GM03348 (cell line): Measurements from ENCODE around the gene ORMDL2.
"Not testable (repeated sequence)": the region's sequence is repeated elsewhere in the genome, so short reads cannot be mapped to it uniquely, and the experiment has no call there.

ENCODE experiments used
- DNase-seq: peaks from one replicate; pipeline ENCODE4 v3.0.0; 2012; ENCODE audit warnings: low spot score

The ORMDL2 gene

GRCh38 chr12:55852740-55853139, 34.9 kb downstream of the ORMDL2 start:
- DNase-seq: no peak

GRCh38 chr12:55861396-55861795, 43.6 kb downstream of the ORMDL2 start:
- DNase-seq: no peak

- DNase-seq: no peak
These were observed 44.0 kb downstream of the ORMDL2 start for GRCh38 chr12:55861871-55862270.

- DNase-seq: no peak
These were observed 44.4 kb downstream of the ORMDL2 start for GRCh38 chr12:55862286-55862685.

- not testable (repeated sequence) for DNase-seq
These were observed 45.1 kb downstream of the ORMDL2 start for GRCh38 chr12:55862931-55863330.

GRCh38 chr12:55865327-55865726, 47.5 kb downstream of the ORMDL2 start:
- DNase-seq: no peak

GRCh38 chr12:55866454-55867004, 48.7 kb downstream of the ORMDL2 start:
- not testable (repeated sequence) for DNase-seq
